ENCODE results near the gene RBM41.

GRCh38 chrX:107102980-107103379, 15.6 kb downstream of the RBM41 start:
- TF ChIP-seq CTCF (IDR thresholded peaks at IDR 0.05; ENCODE audit: poor library complexity, severe bottlenecking) (no peak), SMC3 (conservative IDR thresholded peaks at IDR 0.05; ENCODE audit: poor library complexity) (no peak), RAD21 (conservative IDR thresholded peaks at IDR 0.05) (peak; percentile 17), EZH2 (IDR thresholded peaks at IDR 0.05; ENCODE audit: borderline replicate concordance, insufficient read depth, low read length, poor library complexity, severe bottlenecking) (no peak), EP300 (conservative IDR thresholded peaks at IDR 0.05; ENCODE audit: poor library complexity, severe bottlenecking) (no peak), MXI1 (conservative IDR thresholded peaks at IDR 0.05; ENCODE audit: poor library complexity, severe bottlenecking) (no peak), POLR2AphosphoS5 (IDR thresholded peaks at IDR 0.05) (no peak)
